Measurements from ENCODE around the gene ZNF300. TPM values are rescaled to one million over a fixed set of nuclear protein-coding genes. Genes with fewer than 3 reads are reported as not detected.
A peak's percentile ranks its signal among the peaks of the same experiment; 100 is the strongest.

ZNF300 gene
- total RNA-seq, 2 donors from 2014 or later = 4.7 to 7.9 TPM

DNA sequence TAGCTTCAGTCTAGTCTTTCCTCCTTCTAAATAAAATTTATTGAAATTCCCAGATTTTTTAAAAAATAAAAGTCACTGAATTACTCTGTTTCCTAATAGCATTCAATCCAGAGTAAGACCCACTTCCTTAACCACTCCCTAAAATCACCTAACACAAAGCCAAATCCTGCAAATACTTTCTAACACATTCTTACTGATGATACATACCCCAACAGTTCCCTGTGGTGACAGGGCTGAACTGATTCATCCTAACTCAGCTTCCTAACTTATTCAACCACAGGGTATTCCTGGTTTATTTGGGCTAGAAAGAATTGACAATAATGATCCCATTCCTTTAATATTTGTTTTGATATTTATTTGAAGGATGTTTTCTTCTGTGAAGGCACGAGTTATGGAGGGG is 40.7 kb upstream of the ZNF300 start:
- DNase-seq = no peak
- intact Hi-C loops (cut with DNase I) = no loop called here
- WGBS, 2 donors = 67 to 82% methylated on average over 1 of the region's 1 CpG

DNA sequence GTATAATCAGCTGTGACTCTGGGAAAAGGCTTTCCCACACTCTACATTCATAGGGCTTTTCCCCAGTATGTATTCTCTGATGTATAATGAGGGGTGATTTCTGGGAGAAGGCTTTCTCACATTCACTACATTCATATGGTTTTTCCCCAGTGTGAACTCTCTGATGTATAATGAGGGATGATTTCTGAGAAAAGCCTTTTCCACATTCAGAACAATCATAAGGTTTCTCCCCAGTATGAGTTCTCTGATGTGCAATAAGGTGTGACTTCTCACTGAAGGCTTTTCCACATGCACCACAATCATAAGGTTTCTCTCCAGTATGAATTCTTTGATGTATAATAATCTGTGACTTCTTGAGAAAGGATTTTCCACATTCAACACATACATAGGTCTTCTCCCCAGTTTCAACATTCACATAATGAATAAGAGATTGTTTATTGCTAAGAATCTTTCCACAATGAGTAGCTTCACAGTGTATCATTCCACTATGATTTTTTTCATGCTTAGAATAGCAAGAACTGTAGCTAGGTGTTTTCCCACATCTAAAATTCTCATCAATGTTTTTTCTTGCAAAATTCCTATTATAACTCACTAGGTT is 26.7 kb upstream of the ZNF300 start:
- no peak for TF ChIP-seq POLR2A (IDR thresholded peaks at IDR 0.05)
- TF ChIP-seq, protein P1, sequence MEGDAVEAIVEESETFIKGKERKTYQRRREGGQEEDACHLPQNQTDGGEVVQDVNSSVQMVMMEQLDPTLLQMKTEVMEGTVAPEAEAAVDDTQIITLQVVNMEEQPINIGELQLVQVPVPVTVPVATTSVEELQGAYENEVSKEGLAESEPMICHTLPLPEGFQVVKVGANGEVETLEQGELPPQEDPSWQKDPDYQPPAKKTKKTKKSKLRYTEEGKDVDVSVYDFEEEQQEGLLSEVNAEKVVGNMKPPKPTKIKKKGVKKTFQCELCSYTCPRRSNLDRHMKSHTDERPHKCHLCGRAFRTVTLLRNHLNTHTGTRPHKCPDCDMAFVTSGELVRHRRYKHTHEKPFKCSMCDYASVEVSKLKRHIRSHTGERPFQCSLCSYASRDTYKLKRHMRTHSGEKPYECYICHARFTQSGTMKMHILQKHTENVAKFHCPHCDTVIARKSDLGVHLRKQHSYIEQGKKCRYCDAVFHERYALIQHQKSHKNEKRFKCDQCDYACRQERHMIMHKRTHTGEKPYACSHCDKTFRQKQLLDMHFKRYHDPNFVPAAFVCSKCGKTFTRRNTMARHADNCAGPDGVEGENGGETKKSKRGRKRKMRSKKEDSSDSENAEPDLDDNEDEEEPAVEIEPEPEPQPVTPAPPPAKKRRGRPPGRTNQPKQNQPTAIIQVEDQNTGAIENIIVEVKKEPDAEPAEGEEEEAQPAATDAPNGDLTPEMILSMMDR (IDR thresholded peaks at IDR 0.05) = no peak
- Histone ChIP-seq H3K27me3 (no peaks in the 10 kb centered on the region), H3K4me1 (no peaks in the 10 kb centered on the region), H3K36me3 (replicated peaks in 1 of 2; ENCODE audit: insufficient read depth in 1 of 2, low read depth in 2 of 2) (peaks cover 7 to 16% of the 10 kb centered on the region in 2 donors), H3K27ac (no peak overlapping the region), H3K9me3 (peaks cover 0 to 74% (median 8%) of the 10 kb centered on the region in 3 donors), H3K4me3 (no peak overlapping the region)
- intact Hi-C loops (cut with DNase I) = no loop called here
- ATAC-seq (no peak), DNase-seq (no peak)

More for the DNA sequence above, 40.7 kb upstream of the ZNF300 start:
- Histone ChIP-seq H3K27me3 (no peaks in the 10 kb centered on the region), H3K4me1 (peaks cover 10% of the 10 kb centered on the region), H3K36me3 (replicated peaks in 1 of 2; ENCODE audit: insufficient read depth in 1 of 2, low read depth in 2 of 2) (peaks cover 5 to 8% of the 10 kb centered on the region in 2 donors), H3K4me3 (no peak overlapping the region), H3K9me3 (peaks cover 0 to 33% (median 0%) of the 10 kb centered on the region in 3 donors), H3K27ac (peak overlapping the region in 1 of 4 donors; percentile 71)
- TF ChIP-seq, protein P1 (IDR thresholded peaks at IDR 0.05) = no peak
- no peak for TF ChIP-seq POLR2A (IDR thresholded peaks at IDR 0.05)
- ATAC-seq = no peak

DNA sequence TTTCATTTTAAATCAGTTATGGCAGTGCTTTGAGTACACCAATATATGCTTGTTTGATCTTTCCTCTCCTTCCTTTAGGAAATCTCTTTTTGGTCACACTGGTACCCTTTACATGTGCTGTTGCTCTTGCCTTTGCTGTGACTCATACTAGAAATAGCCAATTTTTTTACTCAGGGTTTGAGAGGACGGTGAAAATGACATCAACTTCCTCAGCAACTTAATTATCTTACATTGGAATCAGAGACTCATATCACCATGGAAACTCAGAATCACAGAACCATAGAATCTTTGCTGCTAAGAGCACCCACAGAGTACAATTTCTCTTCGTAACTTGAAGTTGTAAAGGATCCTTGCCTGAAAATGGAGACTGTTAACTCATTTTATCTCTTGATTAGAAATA is 13.8 kb upstream of the ZNF300 start:
- H3K27me3 ChIP-seq = no peaks in the 10 kb centered on the region
- TF ChIP-seq POLR2A (IDR thresholded peaks at IDR 0.05) = no peak
- TF ChIP-seq, protein P1 (IDR thresholded peaks at IDR 0.05) = no peak
- H3K4me1 ChIP-seq = no peaks in the 10 kb centered on the region
- H3K9me3 ChIP-seq = peaks cover 0 to 17% (median 2%) of the 10 kb centered on the region in 3 donors
- WGBS, 2 donors = 48 to 59% methylated on average over 2 of the region's 2 CpGs
- intact Hi-C loops (cut with DNase I) = no loop called here
- no peak for ATAC-seq
- H3K36me3 ChIP-seq (replicated peaks in 1 of 2; ENCODE audit: insufficient read depth in 1 of 2, low read depth in 2 of 2) = no peaks in the 10 kb centered on the region
- no peak overlapping the region for H3K27ac ChIP-seq
- no peak for DNase-seq
- H3K4me3 ChIP-seq = no peak overlapping the region

- no peak overlapping the region for H3K27ac ChIP-seq
- 67 to 70% methylated on average over 2 of the region's 2 CpGs for WGBS, 2 donors
- H3K4me3 ChIP-seq = no peak overlapping the region
- H3K4me1 ChIP-seq = no peaks in the 10 kb centered on the region
- TF ChIP-seq, protein P1 (IDR thresholded peaks at IDR 0.05) = no peak
- TF ChIP-seq POLR2A (IDR thresholded peaks at IDR 0.05) = no peak
- DNase-seq (no peak), ATAC-seq (no peak)
- intact Hi-C loops (cut with DNase I) = no loop called here
- H3K9me3 ChIP-seq = peaks cover 0 to 29% (median 6%) of the 10 kb centered on the region in 3 donors
- H3K36me3 ChIP-seq (replicated peaks in 1 of 2; ENCODE audit: insufficient read depth in 1 of 2, low read depth in 2 of 2) = no peaks in the 10 kb centered on the region
- no peaks in the 10 kb centered on the region for H3K27me3 ChIP-seq
These were observed 7.6 kb upstream of the ZNF300 start for GRCh38 chr5:150912312-150912814.

DNA sequence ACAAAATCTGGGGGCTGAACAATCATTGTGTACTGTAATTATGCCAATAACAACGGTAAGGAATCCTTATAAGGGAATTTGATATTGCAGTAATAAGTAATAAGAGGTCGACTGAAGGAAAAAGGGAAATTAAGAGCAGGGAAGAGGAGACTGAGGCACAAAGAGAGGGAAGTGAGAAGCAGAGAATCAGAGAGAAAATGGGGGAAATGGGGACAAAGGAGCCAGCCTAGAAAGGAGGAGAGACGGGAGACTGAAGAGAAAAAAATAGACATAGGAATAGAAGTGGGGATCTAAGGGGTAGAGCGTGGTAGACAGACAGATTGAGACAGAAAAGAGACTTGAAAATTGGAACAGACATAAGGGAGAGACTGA is 518 bp upstream of the ZNF300 start:
- TF ChIP-seq, protein P1 (IDR thresholded peaks at IDR 0.05) = no peak
- no peak for TF ChIP-seq POLR2A (IDR thresholded peaks at IDR 0.05)
- peaks cover 4% of the 10 kb centered on the region for H3K4me1 ChIP-seq
- intact Hi-C loops (cut with DNase I) = no loop called here
- H3K27ac ChIP-seq = peak overlapping the region in 3 of 4 donors; percentile 61 to 76 (median 64)
- no peak for DNase-seq
- no peaks in the 10 kb centered on the region for H3K27me3 ChIP-seq
- peak overlapping the region in 1 of 2 donors; percentile 15 for H3K4me3 ChIP-seq
- ATAC-seq = no peak
- WGBS, 2 donors = 22% methylated on average over 4 of the region's 4 CpGs
- peaks cover 0 to 30% (median 0%) of the 10 kb centered on the region in 3 donors for H3K9me3 ChIP-seq
- H3K36me3 ChIP-seq (replicated peaks in 1 of 2; ENCODE audit: insufficient read depth in 1 of 2, low read depth in 2 of 2) = peaks cover 0 to 2% of the 10 kb centered on the region in 2 donors
